Tibial nerve (tissue), 4 donors: Measurements from ENCODE around the gene NLRP9. TPM values are rescaled to one million over a fixed set of nuclear protein-coding genes. Genes with fewer than 3 reads are reported as not detected.

ENCODE experiments used
- DNase-seq, 2 donors: peaks; one replicate each; pipeline ENCODE4 v3.0.0-alpha.2; 2019; ENCODE audit warnings: low spot score in 2 of 2
- H3K27ac ChIP-seq, 4 donors: fragments of 200-600 bp; sonication (generic) in 3 of 4; one replicate each; pipeline ENCODE4 v1.5.1; 2017 to 2019; ENCODE audit warnings: mild to moderate bottlenecking in 1 of 4
- H3K27me3 ChIP-seq, 2 donors: fragments of 200-600 bp; sonication (generic) in 1 of 2; one replicate each; pipeline versions ENCODE4 v1.5.1 to v1.6.0; 2017 to 2019
- H3K36me3 ChIP-seq, 3 donors: fragments of 200-600 bp; sonication (generic); one replicate each; pipeline ENCODE4 v1.5.1; 2018 to 2019
- H3K4me1 ChIP-seq, 4 donors: fragments of 200-600 bp; sonication (generic) in 3 of 4; one replicate each; pipeline ENCODE4 v1.5.1; 2017 to 2019
- H3K4me3 ChIP-seq, 4 donors: fragments of 200-600 bp; sonication (generic) in 3 of 4; one replicate each; pipeline ENCODE4 v1.5.1; 2017 to 2019; ENCODE audit warnings: mild to moderate bottlenecking in 1 of 4, moderate library complexity in 1 of 4
- H3K9me3 ChIP-seq, 4 donors: fragments of 200-600 bp; sonication (generic) in 3 of 4; one replicate each; pipeline ENCODE4 v1.5.1; 2017 to 2019
- CTCF ChIP-seq, 5 experiments: fragments of 200-600 bp in 3 of 5; fragments of 450-650 bp in 2 of 5; sonication (generic) in 3 of 5; IDR thresholded peaks; one replicate each; pipeline ENCODE4 v1.5.1; 2016 to 2019; ENCODE audit warnings: antibody characterized with exemption in 5 of 5, mild to moderate bottlenecking in 3 of 5, moderate library complexity in 2 of 5
- EP300 ChIP-seq, 2 donors: sonication (generic); formaldehyde crosslinking; IDR thresholded peaks; one replicate each; pipeline ENCODE4 v1.6.1; 2017; ENCODE audit warnings: antibody characterized with exemption in 2 of 2, mild to moderate bottlenecking in 1 of 2
- POLR2A ChIP-seq, 2 donors: fragments of 450-650 bp; IDR thresholded peaks; one replicate each; pipeline ENCODE4 v1.6.1; 2017; ENCODE audit warnings: antibody characterized with exemption in 2 of 2, mild to moderate bottlenecking in 2 of 2, moderate library complexity in 2 of 2
- WGBS, 2 donors: methylation state at CpG; one replicate each; pipeline ENCODE4 v1.1.5; 2018; 5-methylcytosine and 5-hydroxymethylcytosine counted together
- total RNA-seq, 4 donors: library from RNA; depleted of rRNA; stranded (reverse); fragments of >200 nt; gene quantifications; one replicate each; pipeline ENCODE4 v1.1.0, GENCODE V29; 2016

NLRP9 gene
- total RNA-seq, 4 donors from 2014 or later, result not detected

- TF ChIP-seq EP300 (IDR thresholded peaks at IDR 0.05) (no peak), POLR2A (IDR thresholded peaks at IDR 0.05) (no peak), CTCF (IDR thresholded peaks at IDR 0.05) (no peak)
- peaks cover 0 to 100% (median 10%) of the 10 kb centered on the region in 3 donors for H3K36me3 ChIP-seq
- 84 to 87% methylated on average over 11 of the region's 12 CpGs for WGBS, 2 donors
- no peaks in the 10 kb centered on the region for H3K9me3 ChIP-seq
- no peaks in the 10 kb centered on the region for H3K4me1 ChIP-seq
- DNase-seq, result no peak
- H3K27me3 ChIP-seq, result no peaks in the 10 kb centered on the region
- H3K27ac ChIP-seq, result no peak overlapping the region
- no peak overlapping the region for H3K4me3 ChIP-seq
These were observed 41.1 kb downstream of the NLRP9 start for GRCh38 chr19:55697069-55697440.

- H3K27ac ChIP-seq, result no peak overlapping the region
- no peak for DNase-seq
- no peaks in the 10 kb centered on the region for H3K27me3 ChIP-seq
- TF ChIP-seq POLR2A (IDR thresholded peaks at IDR 0.05), result no peak
- no peak for TF ChIP-seq EP300 (IDR thresholded peaks at IDR 0.05)
- TF ChIP-seq CTCF (IDR thresholded peaks at IDR 0.05), result no peak
- no peaks in the 10 kb centered on the region for H3K9me3 ChIP-seq
- H3K36me3 ChIP-seq, result peaks cover 0 to 100% (median 12%) of the 10 kb centered on the region in 3 donors
- no peaks in the 10 kb centered on the region for H3K4me1 ChIP-seq
- no peak overlapping the region for H3K4me3 ChIP-seq
- WGBS, 2 donors, result 85 to 92% methylated on average over 19 of the region's 20 CpGs
These were observed 41.7 kb downstream of the NLRP9 start for GRCh38 chr19:55696301-55697068.

GRCh38 chr19:55695511-55696290 is 42.5 kb downstream of the NLRP9 start:
- Histone ChIP-seq H3K4me3 (no peak overlapping the region), H3K27me3 (no peaks in the 10 kb centered on the region), H3K36me3 (peaks cover 0 to 100% (median 18%) of the 10 kb centered on the region in 3 donors), H3K27ac (no peak overlapping the region), H3K9me3 (no peaks in the 10 kb centered on the region), H3K4me1 (no peaks in the 10 kb centered on the region)
- TF ChIP-seq POLR2A (IDR thresholded peaks at IDR 0.05), result no peak
- TF ChIP-seq CTCF (IDR thresholded peaks at IDR 0.05), result no peak
- no peak for TF ChIP-seq EP300 (IDR thresholded peaks at IDR 0.05)
- no peak for DNase-seq
- 88 to 89% methylated on average over 16 to 22 of the region's 23 CpGs for WGBS, 2 donors

- WGBS, 2 donors, result 93% methylated on average over 21 to 34 of the region's 37 CpGs
- DNase-seq, result no peak
- Histone ChIP-seq H3K9me3 (no peaks in the 10 kb centered on the region), H3K4me1 (no peaks in the 10 kb centered on the region), H3K27me3 (no peaks in the 10 kb centered on the region), H3K36me3 (peaks cover 0 to 100% (median 27%) of the 10 kb centered on the region in 3 donors), H3K27ac (no peak overlapping the region), H3K4me3 (no peak overlapping the region)
- TF ChIP-seq EP300 (IDR thresholded peaks at IDR 0.05) (no peak), POLR2A (IDR thresholded peaks at IDR 0.05) (no peak), CTCF (IDR thresholded peaks at IDR 0.05) (no peak)
These were observed 43.3 kb downstream of the NLRP9 start for GRCh38 chr19:55694656-55695491.
